Vein endothelial cell (primary cell): ENCODE results near the gene RSPH10B2. TPM values are rescaled to one million over a fixed set of nuclear protein-coding genes. Genes with fewer than 3 reads are reported as not detected.

Experiments
- total RNA-seq: library from RNA; depleted of rRNA; stranded (reverse); fragments of >200 nt; gene quantifications from 2 replicates; pipeline ENCODE4 v1.2.3, GENCODE V29; 2012

Gene RSPH10B2
- total RNA-seq, result 0.38 TPM in 1 of 2 replicates, not detected in the other

DNA sequence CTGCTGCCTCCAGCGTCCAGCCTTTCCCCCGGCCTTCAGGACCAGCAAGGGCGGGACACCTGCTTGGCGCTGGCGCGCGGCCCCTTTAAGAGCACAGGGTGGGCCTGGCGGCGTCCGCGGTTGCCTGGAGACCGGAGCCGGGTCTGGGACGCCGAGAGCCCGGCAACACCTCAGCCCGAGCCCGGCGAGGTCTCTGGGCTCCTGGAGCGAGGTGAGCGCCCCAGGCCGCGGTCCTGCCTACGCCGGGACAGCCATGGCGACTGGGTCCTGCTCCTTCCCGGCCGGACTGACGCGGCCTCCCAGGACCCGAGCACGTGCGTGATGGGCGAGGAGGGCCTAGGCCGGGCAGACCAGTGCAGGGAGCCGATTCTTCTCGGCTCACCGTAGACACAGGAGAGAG lies at the start of gene RSPH10B2:
TSS of gene RSPH10B2 (plus strand) at position 140 of the 400 bp plus-strand sequence. CDS start 3,575 bp downstream, outside the sequence.

DNA sequence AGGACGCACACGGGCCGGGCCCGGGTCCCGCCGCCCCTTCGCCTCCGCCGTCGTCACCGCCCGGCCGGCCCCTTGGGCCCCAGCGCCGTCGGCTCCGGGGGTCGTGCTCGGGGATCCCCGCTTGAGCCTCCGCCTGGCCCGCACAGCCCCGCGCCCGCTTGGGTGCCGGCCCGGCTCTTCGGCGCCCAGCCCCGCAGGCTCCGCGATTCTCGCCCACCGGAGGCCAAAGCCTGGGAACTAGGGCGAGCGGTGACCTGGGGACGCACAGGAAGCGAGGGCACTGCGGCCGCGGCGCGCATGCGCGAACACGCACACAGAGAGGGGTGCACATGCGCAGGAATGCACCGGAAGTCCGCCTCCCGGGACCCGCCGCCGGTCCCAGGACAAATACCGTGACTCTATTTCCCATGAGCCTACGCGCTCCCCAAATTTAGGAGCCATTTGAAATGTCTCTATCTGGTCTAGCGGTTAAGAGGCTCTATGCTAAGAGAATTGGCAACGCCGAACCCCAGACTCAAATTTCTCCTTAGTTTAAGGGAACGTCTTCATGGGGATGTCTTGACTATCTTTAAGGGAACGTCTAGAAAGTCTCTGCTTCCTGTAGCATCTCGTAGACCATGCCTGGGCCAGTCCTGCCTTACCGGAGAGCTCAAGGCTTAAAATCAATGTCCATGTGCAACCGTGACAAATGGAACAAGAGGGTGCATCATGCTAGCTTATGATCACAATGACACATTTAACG lies 47.1 kb upstream of the RSPH10B2 start, which contains the start of gene ZNF12:
TSS of gene ZNF12 (minus strand) at position 282 of the 742 bp plus-strand sequence. CDS start 1,774 bp downstream, outside the sequence.

DNA sequence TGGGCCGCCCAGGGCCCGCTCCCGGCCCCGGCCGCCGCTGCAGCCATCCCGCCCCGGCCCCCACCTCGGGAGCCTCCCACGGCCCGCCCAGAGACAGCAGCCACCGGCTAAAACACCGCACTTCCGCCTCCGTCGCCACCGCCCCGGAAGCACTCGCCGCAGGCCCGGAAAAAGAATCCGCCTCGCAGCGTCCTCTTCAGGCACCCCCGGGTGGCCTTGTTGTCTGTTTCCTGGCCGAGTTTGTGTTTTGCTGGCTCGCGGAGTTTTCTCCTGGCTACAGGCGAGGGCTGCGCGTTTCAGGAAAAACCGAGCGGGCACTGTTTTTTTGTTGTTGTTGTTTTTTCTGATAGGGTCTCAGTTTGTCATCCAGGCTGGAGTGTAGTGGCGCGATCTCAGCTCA lies 72.2 kb downstream of the RSPH10B2 start, which contains the start of gene CCZ1B:
TSS of gene CCZ1B (minus strand) at position 125 of the 400 bp plus-strand sequence. CDS start at position 47, 78 bp downstream.

Other genes starting within 250 kb of the RSPH10B2 start
- gene GRID2IP, start 202.6 kb upstream of the RSPH10B2 start, total RNA-seq, result not detected in 2 replicates
- gene ZDHHC4, start 176.6 kb upstream of the RSPH10B2 start, total RNA-seq, result 30.1 and 36.9 TPM in 2 replicates
- 20.5 and 26.5 TPM in 2 replicates for gene INTS15, start 164.1 kb upstream of the RSPH10B2 start, total RNA-seq
- 0.29 and 0.65 TPM in 2 replicates for gene ZNF853, start 138.5 kb upstream of the RSPH10B2 start, total RNA-seq
- gene ZNF316, start 116.8 kb upstream of the RSPH10B2 start, total RNA-seq, result 11.9 and 15.4 TPM in 2 replicates
- gene ZNF12, start 47.2 kb upstream of the RSPH10B2 start, total RNA-seq, result 16.2 and 23.8 TPM in 2 replicates
- gene CCZ1B, start 72.2 kb downstream of the RSPH10B2 start, total RNA-seq, result 50.6 and 56.4 TPM in 2 replicates